ENCODE measurements around the gene SCUBE2.

GRCh38 chr11:9066433-9066925 is 24.9 kb downstream of the SCUBE2 start:
- TF ChIP-seq EZH2phosphoT487 (IDR thresholded peaks at IDR 0.05; ENCODE audit: insufficient read depth, low read depth), result no peak
- TF ChIP-seq EZH2 (IDR thresholded peaks at IDR 0.05; ENCODE audit: insufficient read depth, poor library complexity, severe bottlenecking), result no peak
